ENCODE results near the gene SCAF4. TPM values are rescaled to one million over a fixed set of nuclear protein-coding genes. Genes with fewer than 3 reads are reported as not detected.

Gene SCAF4
- total and polyA plus RNA-seq, 8 donors = 23.9 to 44.1 (median 41.5) TPM

DNA sequence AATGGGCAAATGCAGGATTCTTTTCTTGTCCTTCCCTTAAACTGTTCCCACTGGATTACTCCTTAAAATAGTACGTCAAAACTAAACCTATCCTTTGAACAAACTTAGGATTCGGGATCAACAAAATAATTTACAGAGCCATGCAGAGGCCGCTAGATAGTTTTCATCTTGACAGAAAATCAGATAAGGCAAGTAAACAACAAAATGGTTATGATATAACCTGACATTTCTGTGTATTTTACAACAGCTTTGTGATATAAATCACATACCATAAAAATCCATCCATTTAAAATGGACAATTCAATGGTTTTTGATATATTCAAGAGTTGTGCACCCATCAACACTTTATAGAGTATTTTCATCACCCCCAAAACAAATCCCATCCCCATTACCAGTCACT lies 11.2 kb downstream of the SCAF4 start:
- Histone ChIP-seq H3K27me3 (no peaks in the 10 kb centered on the region), H3K27ac (no peak overlapping the region), H3K36me3 (no peaks in the 10 kb centered on the region), H3K4me1 (peaks cover 0 to 57% of the 10 kb centered on the region in 2 donors), H3K4me3 (no peak overlapping the region), H3K9me3 (no peaks in the 10 kb centered on the region)
- ATAC-seq (no peak), DNase-seq (no peak)
- intact Hi-C loops (cut with DNase I) = no loop called here
- no peak for TF ChIP-seq CTCF (IDR thresholded peaks at IDR 0.05)

- no peak overlapping the region for H3K4me3 ChIP-seq
- no peaks in the 10 kb centered on the region for H3K27me3 ChIP-seq
- no peaks in the 10 kb centered on the region for H3K36me3 ChIP-seq
- peaks cover 0 to 61% of the 10 kb centered on the region in 2 donors for H3K4me1 ChIP-seq
- H3K9me3 ChIP-seq = no peaks in the 10 kb centered on the region
- intact Hi-C loops (cut with DNase I) = no loop called here
- DNase-seq = no peak
- H3K27ac ChIP-seq = no peak overlapping the region
- no peak for ATAC-seq
- TF ChIP-seq CTCF (IDR thresholded peaks at IDR 0.05) = no peak
Observed at GRCh38 chr21:31720330-31720729, 11.6 kb downstream of the SCAF4 start.

DNA sequence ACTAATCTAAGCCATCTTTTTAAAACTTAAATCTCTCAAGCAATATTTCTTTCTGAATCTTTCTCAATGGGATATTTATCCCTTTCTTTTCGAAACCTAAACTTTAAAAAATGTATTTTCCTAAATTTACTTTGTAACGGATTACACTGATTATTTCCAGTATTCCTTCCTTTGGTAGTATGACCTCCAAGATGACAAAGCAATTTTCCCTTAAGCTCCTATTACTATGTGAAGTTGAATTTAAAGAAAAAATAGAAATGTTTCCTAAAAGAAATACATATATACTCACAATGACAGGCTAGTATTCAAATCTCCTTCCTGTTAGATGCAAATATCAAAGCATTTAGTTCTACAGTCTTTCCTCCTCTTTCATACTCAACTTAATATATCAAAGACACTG lies 15.8 kb downstream of the SCAF4 start:
- DNase-seq (no peak), ATAC-seq (no peak)
- no peak overlapping the region for H3K27ac ChIP-seq
- peaks cover 0 to 38% of the 10 kb centered on the region in 2 donors for H3K4me1 ChIP-seq
- H3K9me3 ChIP-seq = no peaks in the 10 kb centered on the region
- no peaks in the 10 kb centered on the region for H3K27me3 ChIP-seq
- TF ChIP-seq CTCF (IDR thresholded peaks at IDR 0.05) = no peak
- no peak overlapping the region for H3K4me3 ChIP-seq
- no peaks in the 10 kb centered on the region for H3K36me3 ChIP-seq
- intact Hi-C loops (cut with DNase I) = no loop called here

DNA sequence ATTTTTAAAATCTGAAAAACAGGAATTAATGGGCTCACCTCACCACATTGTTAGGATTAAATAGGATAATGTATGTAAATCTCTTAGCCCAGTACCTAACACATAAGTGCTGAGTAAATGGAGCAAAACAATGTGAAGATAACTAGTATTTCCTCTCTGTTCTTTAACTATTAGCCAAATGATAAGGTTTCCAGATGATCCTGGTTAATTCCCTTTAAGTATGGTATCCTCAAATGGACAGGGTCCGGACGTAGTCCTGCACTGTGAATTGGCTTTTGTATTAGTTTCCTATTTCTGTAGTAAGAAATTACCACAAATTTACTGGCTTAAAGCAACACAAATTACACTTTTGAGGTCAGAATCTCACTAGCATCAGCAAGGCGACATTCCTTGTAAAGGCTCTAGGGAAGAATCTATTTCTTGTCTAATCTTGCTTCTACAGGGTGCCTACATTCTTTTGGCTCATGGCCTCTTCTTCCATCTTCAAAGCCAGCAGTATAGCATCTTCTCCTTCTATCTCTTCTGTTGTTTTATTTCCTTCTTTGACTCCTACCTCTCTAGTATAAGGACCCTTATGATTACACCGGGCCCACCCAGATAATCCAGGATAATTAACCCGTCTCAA lies 17.1 kb downstream of the SCAF4 start:
- no peaks in the 10 kb centered on the region for H3K36me3 ChIP-seq
- ATAC-seq (no peak), DNase-seq (no peak)
- H3K27me3 ChIP-seq = no peaks in the 10 kb centered on the region
- TF ChIP-seq CTCF (IDR thresholded peaks at IDR 0.05) = no peak
- no peak overlapping the region for H3K4me3 ChIP-seq
- no peak overlapping the region for H3K27ac ChIP-seq
- H3K4me1 ChIP-seq = peaks cover 0 to 44% of the 10 kb centered on the region in 2 donors
- H3K9me3 ChIP-seq = no peaks in the 10 kb centered on the region
- intact Hi-C loops (cut with DNase I) = no loop called here

GRCh38 chr21:31713973-31714740 lies 17.8 kb downstream of the SCAF4 start:
- Histone ChIP-seq H3K4me3 (no peak overlapping the region), H3K36me3 (no peaks in the 10 kb centered on the region), H3K9me3 (no peaks in the 10 kb centered on the region), H3K27ac (no peak overlapping the region), H3K27me3 (no peaks in the 10 kb centered on the region), H3K4me1 (peaks cover 0 to 49% of the 10 kb centered on the region in 2 donors)
- ATAC-seq (no peak), DNase-seq (no peak)
- intact Hi-C loops (cut with DNase I) = no loop called here
- no peak for TF ChIP-seq CTCF (IDR thresholded peaks at IDR 0.05)
